Endothelial cell (in vitro differentiated cells): Measurements from ENCODE around the gene MKNK1. TPM values are rescaled to one million over a fixed set of nuclear protein-coding genes. Genes with fewer than 3 reads are reported as not detected.

Experiments
- DNase-seq: peaks from one replicate; pipeline ENCODE4 v3.0.0; 2021; ENCODE audit warnings: low spot score
- H3K27ac Mint-ChIP-seq: one replicate; pipeline ENCODE4 v1.8.0; 2021; ENCODE audit warnings: mixed read lengths, inconsistent platforms; ENCODE audit not compliant: unreplicated experiment
- H3K27me3 Mint-ChIP-seq: one replicate; pipeline ENCODE4 v1.8.0; 2021; ENCODE audit warnings: mild to moderate bottlenecking, moderate library complexity, mixed read lengths, inconsistent platforms; ENCODE audit not compliant: unreplicated experiment
- H3K36me3 Mint-ChIP-seq: one replicate; pipeline ENCODE4 v1.8.0; 2021; ENCODE audit warnings: mild to moderate bottlenecking, low read depth, mixed read lengths, inconsistent platforms; ENCODE audit not compliant: unreplicated experiment
- H3K4me1 Mint-ChIP-seq: one replicate; pipeline ENCODE4 v1.8.0; 2021; ENCODE audit warnings: mild to moderate bottlenecking, mixed read lengths, inconsistent platforms; ENCODE audit not compliant: unreplicated experiment
- H3K4me3 Mint-ChIP-seq: one replicate; pipeline ENCODE4 v1.8.0; 2021; ENCODE audit warnings: mild to moderate bottlenecking, mixed read lengths, inconsistent platforms; ENCODE audit not compliant: unreplicated experiment
- H3K9me3 Mint-ChIP-seq: one replicate; pipeline ENCODE4 v1.8.0; 2021; ENCODE audit warnings: mixed read lengths, inconsistent platforms; ENCODE audit not compliant: unreplicated experiment
- CTCF ChIP-seq: fragments of 200-600 bp; sonication (generic); IDR thresholded peaks from one replicate; pipeline ENCODE4 v1.5.0; 2021; ENCODE audit warnings: antibody characterized with exemption; ENCODE audit not compliant: unreplicated experiment
- total RNA-seq: library from RNA; stranded (reverse); fragmentation: NEBNext Ultra II Directional; extraction: Animal tissue kit (Norgen Biotek cat#: 25700); gene quantifications from one replicate; pipeline ENCODE4 v1.2.1, GENCODE V29; 2021; ENCODE audit not compliant: unreplicated experiment

MKNK1 gene
- total RNA-seq, 1 donor from 2014 or later: 57.9 TPM

DNA sequence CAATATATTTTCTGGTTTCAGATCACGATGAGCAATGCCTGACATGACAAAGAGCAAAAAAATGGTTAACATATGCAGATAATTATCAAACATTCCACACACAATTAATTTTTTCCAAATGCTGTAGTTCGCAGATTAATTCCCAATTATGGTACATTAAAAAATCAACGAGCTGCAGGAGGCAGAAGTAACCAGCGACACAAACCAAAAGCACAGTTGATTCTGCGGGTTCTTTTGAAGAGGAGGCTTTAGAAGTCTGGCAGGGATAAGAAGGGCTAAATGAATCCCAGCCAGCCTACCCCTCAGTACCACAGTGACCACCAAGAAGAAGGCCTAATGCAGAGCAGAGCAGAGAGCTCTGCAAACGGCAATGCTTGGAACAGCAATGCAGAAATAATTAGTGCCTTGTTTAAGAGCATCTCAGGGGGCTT, 35.6 kb downstream of the MKNK1 start:
- H3K9me3 Mint-ChIP-seq: no peaks in the 10 kb centered on the region
- TF ChIP-seq CTCF: no peak
- no peak for DNase-seq
- H3K27me3 Mint-ChIP-seq: peaks cover 3% of the 10 kb centered on the region
- no peak overlapping the region for H3K27ac Mint-ChIP-seq
- peak overlapping the region; percentile 49 for H3K4me3 Mint-ChIP-seq
- peaks cover 25% of the 10 kb centered on the region for H3K36me3 Mint-ChIP-seq
- no peaks in the 10 kb centered on the region for H3K4me1 Mint-ChIP-seq

GRCh38 chr1:46563341-46563740, 40.7 kb downstream of the MKNK1 start:
- H3K9me3 Mint-ChIP-seq: no peaks in the 10 kb centered on the region
- no peak overlapping the region for H3K27ac Mint-ChIP-seq
- no peak for TF ChIP-seq CTCF
- H3K4me1 Mint-ChIP-seq: peaks cover 5% of the 10 kb centered on the region
- peaks cover 38% of the 10 kb centered on the region for H3K36me3 Mint-ChIP-seq
- H3K27me3 Mint-ChIP-seq: peaks cover 4% of the 10 kb centered on the region
- peak overlapping the region; percentile 47 for H3K4me3 Mint-ChIP-seq
- no peak for DNase-seq

DNA sequence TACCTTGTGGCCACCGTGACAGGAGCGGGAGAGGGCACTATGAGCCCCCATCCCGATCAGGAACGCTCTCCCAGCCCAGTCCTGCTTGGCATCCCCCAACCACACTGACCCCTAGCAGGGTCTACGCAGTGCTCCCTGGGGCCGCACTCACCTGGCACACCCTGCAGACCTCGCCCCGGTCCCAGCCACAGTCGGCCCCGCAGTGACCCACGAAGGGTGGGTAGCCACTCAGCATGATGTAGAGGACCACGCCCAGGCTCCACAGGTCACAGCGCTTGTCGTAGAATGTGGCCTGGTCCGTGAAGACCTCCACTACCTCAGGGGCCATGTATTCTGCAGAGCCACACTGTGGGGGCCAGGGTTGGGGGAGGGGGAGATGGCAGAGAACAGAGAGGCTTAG, 41.6 kb downstream of the MKNK1 start:
- TF ChIP-seq CTCF: no peak
- Mint-ChIP-seq H3K4me1 (peaks cover 9% of the 10 kb centered on the region), H3K9me3 (no peaks in the 10 kb centered on the region), H3K27ac (no peak overlapping the region), H3K27me3 (peaks cover 4% of the 10 kb centered on the region), H3K4me3 (no peak overlapping the region), H3K36me3 (peaks cover 36% of the 10 kb centered on the region)
- no peak for DNase-seq

GRCh38 chr1:46558966-46559365, 45.1 kb downstream of the MKNK1 start:
- Mint-ChIP-seq H3K27ac (no peak overlapping the region), H3K4me3 (no peak overlapping the region), H3K4me1 (peaks cover 11% of the 10 kb centered on the region), H3K27me3 (peaks cover 4% of the 10 kb centered on the region), H3K36me3 (peaks cover 22% of the 10 kb centered on the region), H3K9me3 (no peaks in the 10 kb centered on the region)
- TF ChIP-seq CTCF: no peak
- DNase-seq: no peak

DNA sequence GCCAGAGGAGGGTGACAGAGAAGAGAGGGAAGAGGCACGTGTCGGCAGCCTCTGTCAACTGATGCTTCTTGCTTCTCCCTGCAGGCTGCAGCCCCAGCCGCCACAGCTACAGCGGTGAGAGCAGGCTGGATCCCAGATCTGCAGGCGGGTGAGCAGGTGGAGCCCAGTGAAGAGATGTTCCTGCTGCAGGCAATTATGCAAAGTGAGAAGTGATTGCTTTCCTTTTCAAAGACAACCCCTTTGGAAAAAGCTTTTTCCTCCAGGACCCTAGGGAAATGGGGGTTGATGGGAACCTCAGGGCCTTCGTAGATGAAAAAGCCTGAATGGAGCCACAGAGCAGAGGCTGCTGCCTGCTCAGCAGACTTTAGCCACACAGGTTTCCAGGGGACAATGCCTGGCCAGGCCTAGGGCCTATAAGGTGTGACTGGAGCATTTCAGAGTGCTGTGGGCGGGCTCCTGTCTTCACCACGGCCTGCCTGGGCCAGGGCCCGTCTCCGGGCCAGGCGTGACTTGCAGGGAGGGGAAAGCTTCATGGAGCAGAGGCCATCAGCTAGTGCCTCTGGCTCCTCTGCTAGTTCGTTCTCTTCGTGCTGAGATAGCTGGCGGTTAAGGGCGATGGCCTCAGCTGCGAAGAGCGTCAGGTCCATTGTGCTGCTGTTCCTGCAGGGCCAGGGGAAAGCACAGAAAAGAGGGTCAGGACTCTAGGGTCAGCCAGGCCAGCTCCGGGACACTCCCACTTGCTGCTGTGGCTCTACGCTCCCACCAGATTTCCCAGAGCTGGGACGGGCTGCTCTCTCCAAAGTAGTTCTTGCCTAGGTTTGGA, 45.7 kb downstream of the MKNK1 start:
- DNase-seq: no peak
- TF ChIP-seq CTCF: no peak
- Mint-ChIP-seq H3K27ac (no peak overlapping the region), H3K27me3 (peaks cover 4% of the 10 kb centered on the region), H3K4me1 (peaks cover 11% of the 10 kb centered on the region), H3K4me3 (no peak overlapping the region), H3K36me3 (peaks cover 20% of the 10 kb centered on the region), H3K9me3 (no peaks in the 10 kb centered on the region)
